GM12865 (cell line): ENCODE data around the gene TMPRSS4.

ENCODE experiments used
- DNase-seq: peaks from one replicate; pipeline ENCODE4 v3.0.0; 2010; ENCODE audit warnings: low read depth
- H3K4me3 ChIP-seq: 2 replicates; pipeline ENCODE4 v1.5.1; 2011; ENCODE audit warnings: mild to moderate bottlenecking, low read depth, low read length, control low read depth
- CTCF ChIP-seq: IDR thresholded peaks from 2 replicates; pipeline ENCODE4 v1.5.1; 2011; ENCODE audit warnings: low read length, control low read depth, low read depth, inconsistent platforms; ENCODE audit not compliant: insufficient read depth; ENCODE audit errors: missing control alignments

Gene TMPRSS4

DNA sequence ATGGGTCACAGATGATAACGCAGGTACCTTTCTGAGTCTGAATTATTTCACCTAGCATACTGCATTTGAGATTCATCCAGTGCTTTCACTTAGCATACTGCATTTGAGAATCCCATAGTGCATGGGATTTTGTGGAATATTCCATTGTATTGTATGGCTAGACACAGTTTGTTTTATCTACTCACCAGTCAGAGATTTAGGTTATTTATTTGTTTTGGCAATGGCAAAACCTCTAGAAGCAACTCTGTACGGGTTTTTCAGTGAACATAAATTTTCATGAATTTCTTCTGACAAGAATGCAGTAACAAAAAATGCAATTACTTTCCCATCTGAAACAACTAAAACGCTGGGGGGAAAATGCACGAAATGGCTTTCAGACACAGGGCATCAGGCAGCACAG is 51.4 kb downstream of the TMPRSS4 start:
- no peak for DNase-seq

DNA sequence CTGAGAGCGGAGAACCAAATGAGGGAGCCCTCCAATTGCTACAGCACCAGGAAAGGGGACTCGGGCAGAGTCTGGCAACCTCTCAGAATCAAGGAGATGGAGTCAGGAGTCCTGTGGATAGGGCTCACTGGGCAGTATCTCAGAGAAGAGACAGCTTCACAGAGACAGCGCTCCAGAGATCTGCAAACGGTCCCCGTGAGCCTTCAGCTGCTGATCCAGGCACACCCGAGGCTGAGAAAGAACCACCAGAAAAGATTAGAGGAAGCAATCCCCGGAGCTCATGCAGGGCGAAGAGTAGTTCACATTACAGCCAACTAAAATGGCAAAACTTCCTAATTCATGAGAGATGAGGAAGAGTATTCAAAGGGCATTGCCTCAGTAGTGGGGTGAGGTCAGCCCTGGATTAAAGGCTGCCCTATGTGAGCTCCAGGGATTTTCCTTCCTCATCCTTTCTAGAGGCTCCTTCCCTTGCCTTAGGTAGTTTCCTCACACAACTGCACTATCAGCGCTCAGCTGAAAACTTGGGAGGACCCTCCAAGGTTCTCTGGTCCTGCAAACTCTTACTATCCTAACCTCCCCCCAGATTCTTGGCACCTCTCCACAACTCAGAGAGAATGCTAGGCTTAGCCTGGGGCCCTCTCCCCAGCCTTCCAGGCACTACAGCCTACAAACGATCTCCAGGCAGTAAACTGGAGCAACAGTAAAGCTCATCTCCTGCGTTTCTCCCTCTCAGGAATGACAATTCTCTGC is 52.0 kb downstream of the TMPRSS4 start:
- DNase-seq, result no peak
- H3K4me3 ChIP-seq, result no peak overlapping the region
- TF ChIP-seq CTCF, result no peak

More for the DNA sequence above, 51.4 kb downstream of the TMPRSS4 start:
- H3K4me3 ChIP-seq, result no peak overlapping the region
- no peak for TF ChIP-seq CTCF

DNA sequence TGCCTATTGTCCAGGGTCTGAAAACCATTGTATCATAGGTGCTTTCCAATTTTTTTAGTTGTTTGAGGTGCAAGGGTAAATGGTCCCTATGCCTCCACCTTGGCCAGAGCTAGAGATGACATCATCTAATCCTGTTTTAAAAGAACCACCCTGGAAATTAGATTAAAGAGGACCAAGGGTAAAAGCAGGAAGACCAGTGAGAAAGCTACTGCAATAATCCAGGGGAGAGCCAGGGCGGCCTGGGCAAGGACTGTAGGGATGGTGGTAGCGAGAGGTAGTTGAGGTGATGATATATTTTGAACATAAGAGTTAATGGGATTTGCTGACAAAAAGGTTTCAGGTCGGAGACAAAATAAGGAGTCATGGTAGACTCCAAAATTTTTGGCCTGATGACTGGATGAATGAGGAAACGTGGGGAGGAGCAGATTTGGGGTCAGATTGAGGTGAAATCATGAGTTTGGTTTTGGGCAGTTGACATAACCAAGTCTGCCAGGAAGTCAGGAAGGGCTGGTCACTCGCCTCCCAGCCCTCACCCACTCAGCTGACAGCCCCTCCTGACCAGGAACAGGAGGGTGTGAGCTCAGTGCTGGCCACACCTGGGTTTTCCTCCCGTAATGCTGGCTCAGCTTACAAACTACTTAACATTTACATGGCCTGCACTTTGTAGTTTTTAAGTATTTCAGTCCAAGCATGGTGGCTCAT is 52.7 kb downstream of the TMPRSS4 start:
- no peak overlapping the region for H3K4me3 ChIP-seq
- DNase-seq, result no peak
- no peak for TF ChIP-seq CTCF

DNA sequence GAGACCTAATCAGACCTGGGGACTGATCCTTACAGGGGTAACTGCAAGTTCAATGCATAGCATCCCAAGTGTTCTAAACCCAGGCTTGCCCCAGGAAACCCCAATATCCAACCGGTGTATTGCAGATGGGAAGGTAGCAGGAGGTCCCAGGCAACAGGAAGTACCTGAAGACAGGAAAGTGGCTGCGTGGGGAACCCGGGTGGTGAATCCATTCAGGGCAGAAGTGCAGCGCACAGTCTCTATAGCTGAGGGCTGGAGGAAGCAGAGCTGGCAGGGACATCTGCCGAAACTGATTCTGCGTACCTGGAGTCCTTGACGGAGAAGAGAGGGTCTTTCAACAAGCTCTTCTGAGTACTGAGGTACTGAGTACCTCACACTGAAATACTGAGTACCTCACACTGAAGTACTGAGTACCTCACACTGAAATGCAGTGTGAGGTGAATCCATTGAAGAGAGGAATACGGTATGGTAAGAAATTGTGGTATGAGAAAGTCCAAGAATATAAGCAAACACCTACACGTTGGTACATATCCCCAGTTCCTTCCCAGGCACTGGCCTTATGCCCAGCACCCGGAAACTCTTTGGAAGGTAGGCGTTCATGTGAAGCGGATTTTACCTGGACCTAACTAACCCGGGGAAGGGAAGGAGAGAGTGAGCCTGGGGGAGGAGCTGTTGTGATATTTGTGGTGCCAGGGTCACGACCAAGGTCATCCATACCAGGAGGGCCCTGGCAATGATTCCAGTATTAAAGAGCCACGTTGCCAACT is 55.7 kb downstream of the TMPRSS4 start:
- DNase-seq, result no peak
- TF ChIP-seq CTCF, result no peak

GRCh38 chr11:118133816-118134215 is 56.9 kb downstream of the TMPRSS4 start:
- no peak for DNase-seq
- H3K4me3 ChIP-seq, result no peak overlapping the region
- TF ChIP-seq CTCF, result no peak

More for the DNA sequence above, 55.7 kb downstream of the TMPRSS4 start:
- H3K4me3 ChIP-seq, result no peak overlapping the region

- H3K4me3 ChIP-seq, result no peak overlapping the region
- no peak for DNase-seq
- TF ChIP-seq CTCF, result no peak
Measured at GRCh38 chr11:118135051-118135795, 58.3 kb downstream of the TMPRSS4 start.
